Fibroblast of pulmonary artery (primary cell): ENCODE results near the gene MORN5.

Experiments
- DNase-seq: peaks from one replicate; pipeline ENCODE4 v3.0.0-alpha.2; 2010; ENCODE audit warnings: low read depth
- H3K4me3 ChIP-seq: replicated peaks from 2 replicates; pipeline ENCODE4 v1.5.1; 2011; ENCODE audit warnings: low read depth, mild to moderate bottlenecking, control low read depth, low read length, moderate library complexity
- CTCF ChIP-seq: IDR thresholded peaks from 2 replicates; pipeline ENCODE4 v1.5.1; 2011; ENCODE audit warnings: mild to moderate bottlenecking, control low read depth, low read length, inconsistent platforms; ENCODE audit errors: missing control alignments

The MORN5 gene

GRCh38 chr9:122213589-122214413 lies 54.1 kb downstream of the MORN5 start:
- H3K4me3 ChIP-seq, result peak overlapping the region; percentile 27
- no peak for TF ChIP-seq CTCF
- DNase-seq, result no peak

- TF ChIP-seq CTCF, result no peak
- no peak for DNase-seq
- no peak overlapping the region for H3K4me3 ChIP-seq
Observed at GRCh38 chr9:122214507-122214906, 54.8 kb downstream of the MORN5 start.

- no peak for TF ChIP-seq CTCF
- H3K4me3 ChIP-seq, result no peak overlapping the region
- DNase-seq, result no peak
Observed at GRCh38 chr9:122215663-122216062, 56.0 kb downstream of the MORN5 start.

GRCh38 chr9:122216138-122216797 lies 56.6 kb downstream of the MORN5 start:
- no peak for TF ChIP-seq CTCF
- no peak for DNase-seq
- H3K4me3 ChIP-seq, result no peak overlapping the region

GRCh38 chr9:122216798-122217418 lies 57.2 kb downstream of the MORN5 start:
- no peak for TF ChIP-seq CTCF
- H3K4me3 ChIP-seq, result no peak overlapping the region
- DNase-seq, result no peak

- no peak for DNase-seq
- TF ChIP-seq CTCF, result no peak
- H3K4me3 ChIP-seq, result no peak overlapping the region
Observed at GRCh38 chr9:122217640-122218039, 57.9 kb downstream of the MORN5 start.
